Iris pigment epithelial cell (primary cell): ENCODE measurements around the gene ETNK1.
"Not testable (repeated sequence)": the region's sequence is repeated elsewhere in the genome, so short reads cannot be mapped to it uniquely, and the experiment has no call there.

Experiments
- DNase-seq: peaks from one replicate; pipeline ENCODE4 v3.0.0-alpha.2; 2011; ENCODE audit warnings: low read depth

Gene ETNK1, protein sequence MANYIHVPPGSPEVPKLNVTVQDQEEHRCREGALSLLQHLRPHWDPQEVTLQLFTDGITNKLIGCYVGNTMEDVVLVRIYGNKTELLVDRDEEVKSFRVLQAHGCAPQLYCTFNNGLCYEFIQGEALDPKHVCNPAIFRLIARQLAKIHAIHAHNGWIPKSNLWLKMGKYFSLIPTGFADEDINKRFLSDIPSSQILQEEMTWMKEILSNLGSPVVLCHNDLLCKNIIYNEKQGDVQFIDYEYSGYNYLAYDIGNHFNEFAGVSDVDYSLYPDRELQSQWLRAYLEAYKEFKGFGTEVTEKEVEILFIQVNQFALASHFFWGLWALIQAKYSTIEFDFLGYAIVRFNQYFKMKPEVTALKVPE

DNA sequence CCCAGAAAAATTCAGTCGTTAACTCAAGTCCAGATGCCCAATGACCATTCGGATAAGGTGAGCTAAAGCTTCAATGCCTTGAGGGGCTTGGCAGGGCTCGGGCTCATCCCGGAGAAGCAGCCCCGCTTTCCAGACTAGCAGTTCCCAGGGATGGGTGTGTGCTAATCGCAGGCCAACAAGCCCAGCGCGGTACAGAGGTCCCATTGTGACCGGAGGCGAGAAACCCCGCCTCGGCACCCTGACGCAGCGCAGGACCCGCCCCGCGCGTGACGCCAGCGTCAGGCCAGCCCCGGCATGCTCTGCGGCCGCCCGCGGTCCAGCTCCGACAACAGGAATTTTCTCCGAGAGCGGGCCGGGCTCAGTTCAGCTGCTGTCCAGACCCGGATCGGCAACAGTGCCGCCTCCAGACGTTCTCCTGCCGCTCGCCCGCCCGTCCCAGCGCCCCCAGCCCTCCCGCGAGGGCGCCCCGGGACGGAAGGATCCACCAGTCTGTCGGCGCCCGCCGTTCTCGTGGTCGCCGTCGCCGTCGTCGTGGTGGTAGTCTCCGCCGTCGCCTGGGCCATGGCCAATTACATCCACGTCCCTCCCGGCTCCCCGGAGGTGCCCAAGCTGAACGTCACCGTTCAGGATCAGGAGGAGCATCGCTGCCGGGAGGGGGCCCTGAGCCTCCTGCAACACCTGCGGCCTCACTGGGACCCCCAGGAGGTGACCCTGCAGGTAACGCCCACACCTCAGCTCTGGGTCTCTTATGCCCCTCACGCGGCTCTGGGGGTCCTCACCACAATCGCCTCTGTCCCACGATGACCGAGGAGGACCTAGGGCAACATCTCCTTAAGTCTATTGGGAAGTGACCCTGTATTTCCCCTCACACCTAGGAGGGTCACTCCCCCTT, at the start of gene ETNK1:
TSS of gene ETNK1 (plus strand) at position 302 of the 892 bp plus-strand sequence. CDS start at position 562, 260 bp downstream.
- peak; percentile 94 for DNase-seq

DNA sequence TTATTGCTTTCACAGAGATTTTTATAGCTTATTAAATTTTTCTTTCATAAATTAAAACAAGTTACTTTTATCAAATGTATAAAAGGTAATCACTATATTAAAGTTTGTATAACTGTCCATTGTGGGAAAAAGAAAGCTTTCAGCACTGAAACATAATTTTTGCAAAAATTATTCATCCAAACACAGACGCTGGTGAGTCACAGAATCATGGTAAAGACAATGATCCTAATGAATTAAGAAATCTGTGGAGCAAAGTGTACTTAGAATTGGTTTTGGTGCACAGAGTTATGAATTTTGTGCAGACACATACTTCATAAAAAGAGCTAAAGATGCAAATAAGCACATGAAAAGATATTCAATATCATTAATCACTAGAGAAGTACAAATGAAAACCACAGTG, 48.9 kb upstream of the ETNK1 start:
- no peak for DNase-seq

DNA sequence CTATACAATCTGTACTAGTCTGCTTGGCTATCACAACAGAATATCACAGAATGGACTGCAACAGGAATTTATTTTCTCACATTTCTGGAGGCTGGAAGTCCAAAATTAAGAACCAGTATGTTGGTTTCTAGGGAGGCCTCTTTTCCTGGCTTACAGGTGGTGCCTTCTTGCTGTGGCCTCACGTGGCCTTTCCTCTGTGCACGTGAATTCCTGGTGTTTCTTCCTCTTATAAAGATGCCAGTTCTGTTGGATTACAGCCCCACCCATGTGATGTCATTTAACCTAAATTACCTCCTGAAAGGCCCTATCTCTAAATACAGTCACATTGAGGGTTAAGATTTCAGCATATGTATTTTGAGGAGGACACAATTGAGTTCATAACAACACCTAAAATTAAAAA, 48.5 kb upstream of the ETNK1 start:
- no peak for DNase-seq

DNA sequence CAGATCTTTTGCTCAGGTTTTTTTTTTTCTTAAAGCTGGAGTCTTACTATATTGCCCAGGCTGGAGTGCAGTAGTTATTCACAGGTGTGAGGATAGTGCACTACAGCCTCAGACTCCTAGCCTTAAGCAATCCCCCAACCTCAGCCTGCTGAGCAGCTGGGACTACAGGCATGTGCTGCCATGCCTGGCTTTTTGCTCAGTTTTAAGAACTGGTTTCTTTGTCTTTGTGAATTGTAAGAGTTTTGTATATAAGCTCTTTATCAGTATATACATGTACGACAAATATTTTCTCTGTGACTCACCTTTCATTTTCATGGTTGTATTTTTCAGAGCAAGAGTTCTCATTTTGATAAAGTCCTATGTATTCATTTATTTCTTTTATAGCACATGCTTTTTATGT, 47.3 kb upstream of the ETNK1 start:
- DNase-seq, result peak; percentile 1

DNA sequence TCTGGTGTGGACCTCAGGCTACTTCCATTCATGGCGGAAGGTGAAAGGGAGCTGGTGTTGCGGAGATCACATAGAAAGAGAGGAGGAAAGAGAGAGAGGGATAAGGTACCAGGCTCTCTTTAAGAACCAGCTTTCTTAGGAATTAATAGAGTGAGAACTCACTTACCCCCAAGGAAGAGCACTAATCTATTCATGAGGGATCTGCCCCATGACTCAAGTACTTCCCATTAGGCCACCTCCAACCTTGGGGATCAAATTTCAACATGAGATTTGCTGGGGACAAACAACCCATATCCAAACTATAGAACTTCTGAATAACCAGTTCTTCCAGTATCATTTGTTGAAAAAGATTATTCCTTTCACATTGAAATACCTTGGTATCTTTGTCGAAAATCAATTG, 46.6 kb upstream of the ETNK1 start:
- DNase-seq, result no peak

DNA sequence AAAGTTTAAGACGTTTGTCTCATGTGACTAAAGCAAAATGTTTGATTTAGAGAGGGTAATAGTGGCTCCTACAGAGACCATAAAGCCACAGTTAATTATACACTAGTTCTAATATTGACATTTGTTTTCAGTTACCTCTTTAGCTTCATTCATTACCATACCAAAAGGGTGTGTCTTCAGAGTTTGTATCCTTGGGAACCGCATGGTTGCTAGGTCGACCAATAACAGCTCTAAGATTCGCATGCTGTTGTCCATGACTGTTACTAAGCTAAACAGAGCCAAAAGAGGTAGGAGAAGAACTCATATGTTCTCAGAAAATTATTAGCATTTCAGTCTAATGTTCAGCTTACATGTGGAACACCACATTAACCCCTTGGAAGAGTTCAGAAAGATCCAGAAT, 36.2 kb upstream of the ETNK1 start:
- DNase-seq, result no peak

DNA sequence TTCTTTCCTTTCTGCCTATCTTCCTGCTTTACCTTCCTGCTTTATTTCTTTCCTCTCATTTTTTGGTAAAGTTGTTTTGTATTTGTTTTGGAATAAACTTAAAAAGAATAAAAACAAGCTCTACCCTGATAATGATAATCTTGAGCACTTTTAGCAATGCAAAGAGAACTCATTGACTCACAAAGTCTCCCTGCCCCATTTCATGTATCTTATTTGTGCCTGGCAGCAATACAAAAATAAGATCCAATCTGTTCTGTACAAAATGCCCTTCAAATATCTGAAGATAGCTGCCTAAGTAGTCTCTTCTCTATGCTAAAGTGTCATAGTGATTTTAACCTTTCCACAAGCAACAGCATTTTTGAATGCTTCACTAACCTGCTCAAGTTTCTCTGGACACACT, 31.1 kb upstream of the ETNK1 start:
- DNase-seq, result no peak

DNA sequence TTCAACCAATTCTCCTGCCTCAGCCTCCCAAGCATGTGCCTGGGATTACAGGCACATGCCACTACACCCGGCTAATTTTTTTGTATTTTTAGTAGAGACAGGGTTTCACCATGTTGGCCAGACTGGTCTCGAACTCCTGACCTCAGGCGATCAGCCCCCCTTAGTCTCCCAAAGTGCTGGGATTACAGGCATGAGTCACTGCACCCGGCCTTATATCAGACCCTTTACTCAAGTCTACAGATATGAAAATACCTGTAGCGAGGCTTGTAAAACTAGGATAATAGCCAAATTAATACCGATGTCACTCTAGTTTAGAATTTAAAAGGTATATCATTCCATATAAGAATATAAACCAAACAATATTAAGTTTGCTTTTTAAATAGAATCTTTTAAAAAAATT, 27.4 kb upstream of the ETNK1 start:
- DNase-seq, result not testable (repeated sequence)

DNA sequence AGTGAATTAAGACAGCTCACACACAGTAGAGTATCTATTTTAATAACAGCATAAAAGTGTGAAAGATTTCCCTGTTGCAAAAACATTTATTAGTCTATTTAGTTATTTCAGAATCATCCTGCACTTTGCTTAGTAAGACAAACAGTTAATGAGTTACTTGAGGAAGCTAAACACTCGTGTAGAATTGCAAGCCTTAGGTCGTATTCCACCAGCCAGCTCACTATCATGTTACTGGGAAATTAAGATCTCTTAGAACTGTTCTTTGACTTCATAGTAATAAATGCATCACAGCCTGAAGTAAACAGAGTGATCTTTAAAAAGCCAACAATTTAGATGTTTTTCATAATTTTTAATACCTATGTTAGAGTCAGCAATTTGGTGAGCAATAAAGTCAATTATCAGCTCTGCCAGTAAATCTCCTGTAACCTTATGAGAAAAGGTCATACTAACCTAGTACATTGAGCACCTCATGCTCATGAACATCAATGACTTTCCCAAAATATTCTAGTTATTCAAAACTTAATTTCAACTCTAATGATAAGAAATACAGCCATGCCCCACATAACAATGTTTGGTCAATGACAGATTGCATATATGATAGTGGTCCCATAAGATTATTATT, 26.7 kb upstream of the ETNK1 start:
- DNase-seq, result no peak

DNA sequence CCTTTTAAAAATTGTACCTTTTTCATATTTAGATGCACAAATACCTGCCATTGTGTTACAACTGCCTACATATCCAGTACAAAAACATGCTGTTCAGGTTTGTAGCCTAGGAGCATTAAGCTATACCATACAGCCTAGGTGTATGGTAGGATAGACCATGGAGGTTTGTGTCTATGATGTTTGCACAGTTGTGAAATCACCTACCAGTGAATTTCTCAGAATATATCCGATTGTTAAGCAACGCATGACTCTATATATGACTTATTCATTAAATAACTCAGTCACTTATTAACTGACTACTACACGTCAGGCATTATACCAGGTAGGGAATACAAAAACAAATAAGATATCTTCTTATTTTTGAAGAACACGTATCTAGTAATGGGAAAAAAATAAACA, 26.2 kb upstream of the ETNK1 start:
- DNase-seq, result no peak

DNA sequence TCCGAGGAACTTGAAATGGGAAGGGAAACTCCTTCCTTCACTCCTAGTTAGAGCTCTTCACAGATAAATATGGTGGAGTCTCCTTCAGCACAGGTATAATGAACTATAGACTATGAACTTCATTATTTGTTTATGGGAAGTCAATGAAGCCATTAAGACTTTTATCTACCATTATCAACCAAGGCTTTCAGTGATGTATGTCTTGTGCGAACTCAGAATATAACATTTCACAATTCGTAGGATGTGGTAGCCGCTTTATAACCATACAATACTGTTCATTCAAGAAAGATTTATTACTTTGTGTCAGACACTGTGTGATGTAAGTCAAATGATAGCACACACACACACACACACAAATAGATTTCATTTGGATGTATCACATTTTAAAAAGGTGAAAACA, 24.8 kb upstream of the ETNK1 start:
- no peak for DNase-seq

DNA sequence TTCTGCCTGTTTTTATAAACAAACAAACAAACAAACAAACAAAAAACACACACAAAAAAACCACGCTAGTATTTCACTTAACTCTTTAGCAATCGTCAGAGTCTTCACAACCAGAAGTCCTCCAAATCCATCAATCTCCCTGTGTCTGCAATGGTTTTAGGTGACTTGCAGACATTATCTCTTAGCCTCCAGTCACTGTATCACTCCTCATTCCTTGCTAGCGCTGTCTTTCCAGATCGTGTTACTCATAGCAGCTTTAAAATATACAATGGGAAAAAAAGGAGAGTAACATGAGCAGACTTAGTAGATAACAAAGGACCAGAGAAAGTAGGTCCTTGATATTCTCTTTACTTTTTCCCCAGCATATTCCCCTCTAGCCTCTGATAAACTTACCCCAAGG, 15.5 kb upstream of the ETNK1 start:
- peak; percentile 17 for DNase-seq

DNA sequence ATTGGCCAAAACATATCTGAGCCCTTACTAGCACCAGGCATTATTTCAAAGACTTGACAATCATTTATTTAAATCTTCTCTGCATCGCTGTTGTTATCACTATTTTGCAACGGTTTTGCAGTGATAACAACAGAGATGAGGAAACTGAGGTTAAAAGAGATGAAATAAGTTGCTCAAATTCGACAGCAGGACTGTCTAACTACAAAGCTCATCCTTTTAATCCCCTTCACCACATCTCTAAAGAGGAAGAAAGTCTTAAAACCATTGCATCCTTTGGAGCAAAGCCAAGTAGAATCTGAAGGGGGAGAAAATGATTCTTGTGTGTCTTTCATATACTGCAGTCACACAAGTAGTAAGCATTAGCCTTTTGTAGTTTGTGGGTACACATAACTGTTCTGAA, 14.8 kb upstream of the ETNK1 start:
- DNase-seq, result no peak

DNA sequence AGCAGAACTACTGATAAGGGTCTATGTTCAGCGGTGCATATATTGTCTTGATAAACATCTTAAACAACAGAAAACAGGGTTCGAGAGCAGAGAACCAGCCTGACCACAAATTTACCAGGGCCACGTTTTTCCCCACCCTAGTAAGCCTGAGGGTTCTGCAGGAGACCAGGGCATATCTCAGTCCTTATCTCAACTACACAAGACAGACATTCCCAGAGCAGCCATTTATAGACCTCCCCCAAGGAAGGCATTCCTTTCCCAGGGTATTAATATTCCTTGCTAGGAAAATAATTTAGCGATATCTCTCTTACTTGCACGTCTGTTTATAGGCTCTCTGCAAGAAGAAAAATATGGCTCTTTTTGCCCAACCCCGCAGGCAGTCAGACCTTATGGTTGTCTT, 12.1 kb upstream of the ETNK1 start:
- not testable (repeated sequence) for DNase-seq

DNA sequence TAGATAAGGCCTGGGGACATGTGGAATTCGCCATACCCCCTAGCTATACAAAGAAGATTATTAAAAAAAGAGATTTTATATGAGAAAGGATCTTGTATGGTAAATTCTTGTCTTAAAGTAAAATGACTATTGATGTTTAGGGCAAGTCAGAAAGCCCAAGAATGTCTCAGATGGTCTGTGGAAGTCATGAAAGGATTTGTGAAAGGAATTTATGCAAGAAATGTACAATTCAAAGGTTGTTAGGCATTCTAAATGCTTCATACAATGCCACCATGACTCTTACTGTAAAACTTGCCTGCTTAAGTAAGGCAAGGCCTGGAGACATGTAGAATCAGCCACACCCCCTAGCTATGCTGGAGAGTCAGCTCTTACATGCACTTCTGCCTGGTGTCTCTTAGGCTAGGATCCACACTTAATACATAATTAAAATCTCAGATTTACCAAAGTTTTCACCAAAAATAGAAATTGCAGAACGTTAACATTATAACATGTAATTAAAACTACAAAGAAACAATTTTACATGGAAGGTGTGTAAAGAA, 8.9 kb upstream of the ETNK1 start:
- no peak for DNase-seq

DNA sequence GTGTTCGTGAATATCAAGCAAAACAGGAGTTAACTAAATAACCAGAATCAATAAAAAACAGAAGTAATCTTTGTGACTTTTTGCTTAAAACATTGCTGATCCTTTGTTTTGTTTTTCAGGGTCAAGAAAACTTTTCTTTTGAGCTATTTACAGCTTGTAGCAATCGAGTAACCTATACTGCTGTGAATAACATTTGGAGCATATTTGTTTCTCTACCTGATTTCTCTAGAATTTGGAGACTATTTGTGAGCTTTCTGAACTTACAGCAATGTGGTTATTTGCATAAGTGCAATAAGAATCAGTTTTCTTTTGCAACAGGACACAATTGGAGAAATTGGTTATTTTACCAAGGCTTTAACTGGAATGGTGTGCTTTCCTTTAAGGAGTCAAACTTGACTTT, 7.3 kb upstream of the ETNK1 start:
- no peak for DNase-seq

DNA sequence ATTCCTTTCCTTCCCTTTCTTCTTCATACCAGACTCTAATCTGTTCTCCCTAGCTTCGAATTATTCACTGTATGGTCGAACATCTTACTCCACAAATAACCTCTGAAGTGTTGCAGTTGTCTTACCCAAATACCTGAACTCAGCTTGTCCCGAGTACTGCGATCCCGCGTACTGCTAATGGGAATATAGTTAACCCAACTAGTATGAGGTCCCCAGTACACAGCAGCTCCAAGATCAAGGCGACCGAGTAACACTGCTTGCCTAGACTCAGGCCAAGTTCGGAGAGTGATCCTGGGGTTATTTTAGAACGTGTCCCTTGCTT, 462 bp upstream of the ETNK1 start:
- DNase-seq, result no peak

DNA sequence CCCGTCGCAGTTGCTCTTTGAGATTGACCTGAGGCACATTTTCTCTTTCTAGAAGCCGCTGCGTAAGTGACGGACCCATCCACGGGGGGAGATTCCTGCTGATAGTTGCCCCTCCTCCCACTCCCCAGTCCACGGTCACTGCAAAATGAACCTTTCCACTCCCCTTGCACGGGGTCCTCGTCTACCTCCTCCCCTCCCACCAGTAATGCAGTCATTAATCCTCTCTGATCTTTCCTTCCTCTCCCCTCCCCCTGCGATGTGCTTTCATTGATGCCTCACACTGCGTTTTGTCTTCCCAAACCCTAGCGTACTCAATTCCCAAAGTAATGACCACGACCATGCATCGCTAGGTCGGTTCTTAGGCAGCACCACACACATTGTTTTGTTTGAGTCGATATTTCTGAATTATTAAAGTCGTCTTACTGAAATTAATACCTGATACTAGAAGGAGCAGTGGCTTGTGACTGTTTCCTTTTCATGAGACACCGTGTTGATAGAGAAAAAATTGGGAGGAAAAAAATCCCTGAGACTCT, 857 bp downstream of the ETNK1 start:
- DNase-seq, result peak; percentile 38

DNA sequence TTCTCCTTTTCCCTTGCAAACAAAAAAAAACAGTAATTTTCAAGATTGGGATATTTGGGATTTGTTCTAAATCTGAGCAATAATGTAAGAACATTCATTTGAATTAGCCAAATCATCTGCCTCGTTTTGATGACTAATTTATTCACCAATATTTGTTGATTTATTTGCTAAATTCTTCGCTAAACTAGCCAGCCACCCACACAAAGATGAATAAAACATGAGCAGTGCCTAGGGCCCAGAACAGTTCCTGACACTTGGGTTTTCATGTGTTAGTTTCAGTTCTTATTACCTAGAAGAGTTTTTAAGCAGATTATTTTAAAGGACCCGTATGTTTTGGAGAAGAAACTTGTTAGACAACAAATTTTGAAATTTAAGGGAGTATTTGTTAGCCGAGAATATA, 1.4 kb downstream of the ETNK1 start:
- peak; percentile 62 for DNase-seq

DNA sequence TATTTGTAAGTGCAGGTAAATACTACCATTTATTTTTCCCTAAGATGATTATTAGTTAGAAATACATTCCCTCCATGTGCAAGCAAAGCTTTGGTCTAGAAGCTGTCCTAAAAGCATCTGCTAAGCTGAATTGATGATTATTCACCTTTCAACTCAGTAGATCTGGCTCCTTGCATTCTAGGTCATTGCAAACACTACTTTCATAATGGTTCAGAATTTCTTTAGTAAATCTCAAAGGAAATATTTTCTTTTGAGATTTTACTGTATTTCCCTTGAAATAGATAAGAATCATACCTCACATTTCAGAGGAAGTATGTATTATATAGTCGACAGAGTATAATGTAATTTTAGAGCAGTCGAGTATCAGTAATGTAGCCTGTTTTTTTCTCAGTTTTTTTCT, 2.4 kb downstream of the ETNK1 start:
- DNase-seq, result no peak

DNA sequence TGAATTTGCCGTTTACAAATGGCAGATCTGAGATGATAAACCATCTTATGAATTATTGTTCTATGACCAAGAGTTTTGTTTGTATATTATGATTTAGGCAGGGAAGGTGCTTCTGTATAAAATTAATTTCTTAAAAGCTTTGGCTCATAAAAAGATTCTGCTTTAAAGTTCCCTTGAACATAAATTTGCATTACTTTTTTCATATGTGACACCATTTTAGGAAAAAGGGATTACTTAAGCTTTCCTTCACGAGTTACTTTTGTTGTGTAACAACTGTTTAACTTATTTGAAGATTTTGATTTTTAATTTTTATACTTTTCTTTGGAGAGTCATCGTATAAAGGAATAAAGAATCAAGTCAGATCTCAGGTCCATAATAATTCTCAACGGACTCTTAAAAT, 3.3 kb downstream of the ETNK1 start:
- DNase-seq, result no peak

DNA sequence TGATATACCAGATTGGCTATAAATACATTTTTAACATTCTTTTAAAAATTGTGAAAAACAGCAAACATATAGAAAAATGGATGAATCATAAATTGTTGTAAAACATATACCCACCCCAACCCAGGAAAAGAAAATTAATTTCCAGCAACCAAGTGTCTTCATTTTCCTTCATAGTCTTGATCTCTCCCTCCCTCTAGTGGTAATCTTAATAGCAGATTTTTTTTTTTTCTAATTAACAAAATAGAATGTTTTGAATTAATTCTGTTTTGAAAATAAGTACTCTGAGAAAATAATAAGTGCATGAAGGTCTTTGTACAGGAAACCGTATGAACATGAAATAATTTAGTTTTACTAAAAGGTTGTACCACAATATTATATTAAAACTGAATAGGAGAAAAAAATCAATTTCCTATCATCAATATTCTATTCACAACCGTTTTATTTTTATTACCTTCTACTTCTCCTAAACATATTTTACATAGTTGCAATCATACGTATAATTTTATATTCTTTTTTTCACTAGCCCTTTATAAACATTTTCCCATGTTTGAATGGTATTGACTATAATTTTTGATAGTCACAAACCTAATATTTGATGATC, 7.0 kb downstream of the ETNK1 start:
- peak; percentile 29 for DNase-seq
